Measurements from ENCODE around the gene EIF5. TPM values are rescaled to one million over a fixed set of nuclear protein-coding genes. Genes with fewer than 3 reads are reported as not detected.

The EIF5 gene
- total RNA-seq, 6 donors from 2014 or later, result 103 to 265 (median 176) TPM

GRCh38 chr14:103288076-103288766 is 45.8 kb upstream of the EIF5 start:
- no peak for TF ChIP-seq POLR2A (IDR thresholded peaks at IDR 0.05)
- no peak for TF ChIP-seq EP300 (IDR thresholded peaks at IDR 0.05)
- H3K4me1 ChIP-seq, result no peaks in the 10 kb centered on the region
- 86 to 90% methylated on average over 9 to 16 of the region's 16 CpGs for WGBS, 2 donors
- no peak for ATAC-seq (ENCODE audit: low FRiP score in 2 of 2)
- H3K4me3 ChIP-seq, result no peak overlapping the region
- no peaks in the 10 kb centered on the region for H3K36me3 ChIP-seq
- no peaks in the 10 kb centered on the region for H3K27me3 ChIP-seq
- H3K27ac ChIP-seq, result no peak overlapping the region
- no peak for DNase-seq
- H3K9me3 ChIP-seq, result no peaks in the 10 kb centered on the region

GRCh38 chr14:103290056-103290455 is 44.0 kb upstream of the EIF5 start:
- H3K4me3 ChIP-seq, result no peak overlapping the region
- H3K27ac ChIP-seq, result no peak overlapping the region
- H3K27me3 ChIP-seq, result no peaks in the 10 kb centered on the region
- no peak for TF ChIP-seq CTCF (IDR thresholded peaks at IDR 0.05)
- no peak for TF ChIP-seq POLR2A (IDR thresholded peaks at IDR 0.05)
- no peak for TF ChIP-seq POLR2AphosphoS5 (IDR thresholded peaks at IDR 0.05)
- TF ChIP-seq EP300 (IDR thresholded peaks at IDR 0.05), result no peak
- H3K36me3 ChIP-seq, result no peaks in the 10 kb centered on the region
- ATAC-seq (ENCODE audit: low FRiP score in 2 of 2) (no peak), DNase-seq (no peak)
- H3K9me3 ChIP-seq, result no peaks in the 10 kb centered on the region
- no peaks in the 10 kb centered on the region for H3K4me1 ChIP-seq
- 82 to 87% methylated on average over 3 to 4 of the region's 4 CpGs for WGBS, 2 donors

- Histone ChIP-seq H3K4me3 (no peak overlapping the region), H3K9me3 (no peaks in the 10 kb centered on the region), H3K36me3 (no peaks in the 10 kb centered on the region), H3K27me3 (no peaks in the 10 kb centered on the region), H3K4me1 (no peaks in the 10 kb centered on the region), H3K27ac (no peak overlapping the region)
- TF ChIP-seq POLR2AphosphoS5 (IDR thresholded peaks at IDR 0.05) (no peak), POLR2A (IDR thresholded peaks at IDR 0.05) (no peak), CTCF (IDR thresholded peaks at IDR 0.05) (no peak), EP300 (IDR thresholded peaks at IDR 0.05) (no peak)
- DNase-seq (no peak), ATAC-seq (ENCODE audit: low FRiP score in 2 of 2) (peak in 1 of 2 donors; percentile 8)
- WGBS, 2 donors, result 21 to 83% methylated on average over 1 of the region's 5 CpGs
Measured at GRCh38 chr14:103290494-103290893, 43.5 kb upstream of the EIF5 start.

- Histone ChIP-seq H3K36me3 (no peaks in the 10 kb centered on the region), H3K27me3 (no peaks in the 10 kb centered on the region), H3K9me3 (no peaks in the 10 kb centered on the region), H3K27ac (no peak overlapping the region), H3K4me3 (no peak overlapping the region), H3K4me1 (no peaks in the 10 kb centered on the region)
- no peak for DNase-seq
- TF ChIP-seq POLR2AphosphoS5 (IDR thresholded peaks at IDR 0.05), result no peak
- TF ChIP-seq CTCF (IDR thresholded peaks at IDR 0.05), result no peak
- TF ChIP-seq POLR2A (IDR thresholded peaks at IDR 0.05), result no peak
- TF ChIP-seq EP300 (IDR thresholded peaks at IDR 0.05), result no peak
- WGBS, 2 donors, result 94% methylated on average over 3 of the region's 3 CpGs; no CpG with 5 or more reads in 1 of the 2 donors
- ATAC-seq (ENCODE audit: low FRiP score in 2 of 2), result no peak
Measured at GRCh38 chr14:103290961-103291360, 43.1 kb upstream of the EIF5 start.

GRCh38 chr14:103292426-103293374 is 41.3 kb upstream of the EIF5 start:
- Histone ChIP-seq H3K27me3 (no peaks in the 10 kb centered on the region), H3K27ac (no peak overlapping the region), H3K36me3 (no peaks in the 10 kb centered on the region), H3K9me3 (no peaks in the 10 kb centered on the region), H3K4me1 (no peaks in the 10 kb centered on the region), H3K4me3 (no peak overlapping the region)
- WGBS, 2 donors, result 23 to 37% methylated on average over 7 to 10 of the region's 10 CpGs
- ATAC-seq (ENCODE audit: low FRiP score in 2 of 2) (peak; percentile 87 to 93), DNase-seq (peak in 1 of 2 donors; percentile 75)
- no peak for TF ChIP-seq POLR2AphosphoS5 (IDR thresholded peaks at IDR 0.05)
- TF ChIP-seq CTCF (IDR thresholded peaks at IDR 0.05), result peak; percentile 86 to 92 (median 90)
